DMS114 treated with DMSO at 0.1 percent for 48 hours (cell line): ENCODE data around the gene CDK5RAP1.

Source experiments
- DNase-seq: peaks from one replicate; lab custom pipeline; 2025; ENCODE audit not compliant: unreplicated experiment; lab: John Stamatoyannopoulos, UW

CDK5RAP1 gene

GRCh38 chr20:33337119-33337518, 64.2 kb downstream of the CDK5RAP1 start:
- DNase-seq = no peak

GRCh38 chr20:33336375-33336774, 64.9 kb downstream of the CDK5RAP1 start:
- no peak for DNase-seq

GRCh38 chr20:33334111-33334510, 67.2 kb downstream of the CDK5RAP1 start:
- no peak for DNase-seq

GRCh38 chr20:33333616-33334015, 67.7 kb downstream of the CDK5RAP1 start:
- no peak for DNase-seq

- DNase-seq = no peak
Measured at GRCh38 chr20:33332905-33333456, 68.3 kb downstream of the CDK5RAP1 start.

- no peak for DNase-seq
Measured at GRCh38 chr20:33328157-33329137, 72.9 kb downstream of the CDK5RAP1 start.

GRCh38 chr20:33325350-33325749, 76.0 kb downstream of the CDK5RAP1 start:
- no peak for DNase-seq

- no peak for DNase-seq
Measured at GRCh38 chr20:33323236-33323635, 78.1 kb downstream of the CDK5RAP1 start.

- no peak for DNase-seq
Measured at GRCh38 chr20:33322456-33322855, 78.9 kb downstream of the CDK5RAP1 start.

- DNase-seq = no peak
Measured at GRCh38 chr20:33320006-33320405, 81.3 kb downstream of the CDK5RAP1 start.

- DNase-seq = no peak
Measured at GRCh38 chr20:33318096-33318429, 83.3 kb downstream of the CDK5RAP1 start.

GRCh38 chr20:33317424-33318095, 83.8 kb downstream of the CDK5RAP1 start:
- no peak for DNase-seq

GRCh38 chr20:33316958-33317357, 84.4 kb downstream of the CDK5RAP1 start:
- no peak for DNase-seq

GRCh38 chr20:33316343-33316742, 85.0 kb downstream of the CDK5RAP1 start:
- DNase-seq = no peak

- no peak for DNase-seq
Measured at GRCh38 chr20:33313686-33314314, 87.5 kb downstream of the CDK5RAP1 start.

- DNase-seq = no peak
Measured at GRCh38 chr20:33312583-33312982, 88.7 kb downstream of the CDK5RAP1 start.

GRCh38 chr20:33311996-33312395, 89.3 kb downstream of the CDK5RAP1 start:
- no peak for DNase-seq

GRCh38 chr20:33311011-33311410, 90.3 kb downstream of the CDK5RAP1 start:
- no peak for DNase-seq

- DNase-seq = no peak
Measured at GRCh38 chr20:33310327-33310899, 90.9 kb downstream of the CDK5RAP1 start.

GRCh38 chr20:33309631-33310030, 91.7 kb downstream of the CDK5RAP1 start:
- no peak for DNase-seq
